K562 (cell line): ENCODE data around the gene DUOXA2. TPM values are rescaled to one million over a fixed set of nuclear protein-coding genes. Genes with fewer than 3 reads are reported as not detected.

Experiments used
- ATAC-seq: fragments of 200-7000 bp; cut with Tn5 transposase; 3 replicates; pipeline ENCODE4 v1.9.1; 2020; ENCODE audit warnings: moderate library complexity
- BruUV-seq: library from RNA; stranded (reverse); fragments of 400-500 nt; replicated peaks from 2 replicates; lab custom pipeline; 2021; lab: Mats Ljungman, UMichigan
- CTCF ChIA-PET: fragments of 300-600 bp; formaldehyde crosslinking; extraction: SDS; loops from one replicate; lab custom pipeline; 2021; ENCODE audit warnings: low intra/inter-chr PET ratio; lab: Yijun Ruan, JAX
- POLR2A ChIA-PET: fragments of 300-600, 350-650 bp; sonication (Branson Sonifier 250); formaldehyde crosslinking; extraction: SDS; loops from one replicate; lab custom pipeline; 2021; ENCODE audit warnings: antibody characterized with exemption, inconsistent platforms; lab: Yijun Ruan, JAX
- DNase-seq, 4 experiments: peaks; one replicate each; pipeline versions ENCODE4 v3.0.0 to v3.0.0-alpha.2; 2011 to 2018; ENCODE audit warnings: low spot score in 3 of 4, mixed read lengths in 3 of 4; ENCODE audit errors: extremely low read depth in 1 of 4
- FAIRE-seq: peaks from 2 replicates; lab custom pipeline; 2011; peaks lifted over from hg19 to GRCh38; lab: Jason Lieb, UNC
- H2AFZ ChIP-seq: 2 replicates; pipeline ENCODE4 v1.6.0; 2011; ENCODE audit warnings: low read depth, low read length, control low read depth, inconsistent platforms
- H3K27ac ChIP-seq: fragments of 200-600 bp; 3 replicates; pipeline ENCODE4 v1.8.0; 2011; ENCODE audit warnings: low read depth, mild to moderate bottlenecking, control low read depth, inconsistent platforms, low read length, moderate library complexity, mixed read lengths; ENCODE audit errors: extremely low read depth
- H3K27me3 ChIP-seq, 2 experiments: fragments of 300-600 bp in 1 of 2; 2 replicates in 1 of 2; 3 replicates in 1 of 2; pipeline versions ENCODE4 v1.6.0 to v1.8.0; 2011; ENCODE audit warnings: inconsistent platforms in 2 of 2, low read length in 2 of 2, mild to moderate bottlenecking in 1 of 2, mixed read lengths in 1 of 2, moderate library complexity in 1 of 2; ENCODE audit not compliant: control insufficient read depth in 2 of 2, insufficient read depth in 2 of 2
- H3K36me3 ChIP-seq: fragments of 300-600 bp; 3 replicates; pipeline ENCODE4 v1.8.0; 2011; ENCODE audit warnings: mild to moderate bottlenecking, low read length, inconsistent platforms; ENCODE audit not compliant: control insufficient read depth, insufficient read depth
- H3K4me1 ChIP-seq, 2 experiments: fragments of 200-600 bp in 1 of 2; replicated peaks in 1 of 2; 2 replicates in 1 of 2; 3 replicates in 1 of 2; pipeline versions ENCODE4 v1.5.1 to v1.8.0; 2011; ENCODE audit warnings: inconsistent platforms in 2 of 2, low read length in 2 of 2, mild to moderate bottlenecking in 1 of 2, mixed read lengths in 1 of 2, moderate library complexity in 1 of 2; ENCODE audit not compliant: control insufficient read depth in 2 of 2, insufficient read depth in 2 of 2
- H3K4me2 ChIP-seq: 2 replicates; pipeline ENCODE4 v1.6.1; 2011; ENCODE audit warnings: low read length, control low read depth, inconsistent platforms, mixed read lengths; ENCODE audit not compliant: insufficient read depth
- H3K4me3 ChIP-seq: fragments of 200-600 bp; sonication (generic), shearing (Covaris generic); 2 replicates; pipeline ENCODE4 v1.5.1; 2016; ENCODE audit warnings: control low read depth, inconsistent platforms
- H3K79me2 ChIP-seq: fragments of 200-600 bp; 3 replicates; pipeline ENCODE4 v1.8.0; 2011; ENCODE audit warnings: low read length, inconsistent platforms; ENCODE audit not compliant: control insufficient read depth, insufficient read depth
- H3K9ac ChIP-seq, 2 experiments: 2 replicates each; pipeline versions ENCODE4 v1.6.0 to v1.6.1; 2011; ENCODE audit warnings: low read depth in 2 of 2, low read length in 2 of 2, control low read depth in 1 of 2, inconsistent platforms in 1 of 2, mild to moderate bottlenecking in 1 of 2, mixed read lengths in 1 of 2; ENCODE audit not compliant: insufficient read depth in 1 of 2
- H3K9me1 ChIP-seq: one replicate; pipeline ENCODE4 v1.6.0; 2011; ENCODE audit warnings: inconsistent platforms, mild to moderate bottlenecking, low read length, moderate library complexity; ENCODE audit not compliant: control insufficient read depth, insufficient read depth
- H3K9me3 ChIP-seq: replicated peaks from 2 replicates; pipeline ENCODE4 v1.5.1; 2011; ENCODE audit warnings: low read depth, low read length, inconsistent platforms; ENCODE audit not compliant: control insufficient read depth, insufficient read depth
- H4K20me1 ChIP-seq: replicated peaks from 2 replicates; pipeline ENCODE4 v1.6.1; 2011; ENCODE audit warnings: low read length, inconsistent platforms, mixed read lengths; ENCODE audit not compliant: control insufficient read depth, insufficient read depth
- E2F3 ChIP-seq: fragments of 250-450 bp; sonication (Bioruptor Pico); IDR thresholded peaks from 2 replicates; pipeline ENCODE4 v1.4.0; 2020; ENCODE audit warnings: mild to moderate bottlenecking
- ERF ChIP-seq: fragments of 450-650 bp; formaldehyde crosslinking; IDR thresholded peaks from 2 replicates; pipeline ENCODE4 v1.4.0; 2020; ENCODE audit warnings: mild to moderate bottlenecking, mixed read lengths
- EZH2 ChIP-seq: IDR thresholded peaks from 2 replicates; pipeline ENCODE4 v1.6.1; 2012; ENCODE audit warnings: low read depth, mild to moderate bottlenecking, inconsistent platforms, low read length, borderline replicate concordance
- KLF13 ChIP-seq: fragments of 450-650 bp; IDR thresholded peaks from 2 replicates; pipeline ENCODE4 v1.6.1; 2016; ENCODE audit warnings: missing genetic modification characterization, low read depth, mild to moderate bottlenecking, missing compliant biosample characterization, moderate library complexity, borderline replicate concordance
- MLX ChIP-seq, 2 experiments: fragments of 450-650 bp in 1 of 2; sonication (generic) in 1 of 2; formaldehyde crosslinking; conservative IDR thresholded peaks; 2 replicates each; pipeline versions ENCODE4 v1.4.0 to v1.8.1; 2020 to 2022; ENCODE audit warnings: mild to moderate bottlenecking in 1 of 2, missing genetic modification reagents in 1 of 2
- MTF1 ChIP-seq: fragments of 250-450 bp; sonication (Bioruptor Pico); IDR thresholded peaks from 2 replicates; pipeline ENCODE4 v1.9.0; 2021; ENCODE audit warnings: moderate library complexity, mild to moderate bottlenecking, inconsistent platforms, borderline replicate concordance
- SPI1 ChIP-seq: IDR thresholded peaks from 2 replicates; pipeline ENCODE4 v1.6.1; 2011; ENCODE audit warnings: low read depth, low read length, control low read depth, borderline replicate concordance
- SREBF2 ChIP-seq: sonication (generic); formaldehyde crosslinking; IDR thresholded peaks from 2 replicates; pipeline ENCODE4 v1.4.0; 2020; ENCODE audit warnings: mild to moderate bottlenecking, missing genetic modification reagents
- TCF3 ChIP-seq: sonication (generic); formaldehyde crosslinking; IDR thresholded peaks from 2 replicates; pipeline ENCODE4 v1.4.0; 2020; ENCODE audit warnings: mild to moderate bottlenecking, missing genetic modification reagents
- ZKSCAN8 ChIP-seq: fragments of 200-800 bp; sonication (Bioruptor generic); IDR thresholded peaks from 2 replicates; pipeline ENCODE4 v1.6.1; 2016; ENCODE audit warnings: missing genetic modification characterization, missing compliant biosample characterization
- ZNF695 ChIP-seq: fragments of 450-650 bp; formaldehyde crosslinking; IDR thresholded peaks from 2 replicates; pipeline ENCODE4 v1.4.0; 2020; ENCODE audit warnings: mild to moderate bottlenecking, moderate library complexity
- whole genome bisulfite sequencing: fragments of 100-300 bp; shearing (Covaris generic); methylation state at CpG from one replicate; pipeline ENCODE4 v1.1.6; 2016; ENCODE audit warnings: low coverage, mixed read lengths; ENCODE audit not compliant: insufficient coverage; ENCODE audit errors: missing lambda C conversion rate; 5-methylcytosine and 5-hydroxymethylcytosine counted together
- in situ Hi-C: fragments of 300-500 bp; cut with MboI; formaldehyde crosslinking; loops from 4 replicates; pipeline ENCODE4 v1.15.0; 2018; ENCODE audit warnings: inconsistent platforms, mixed read lengths
- intact Hi-C: fragments of 100-400 bp; cut with micrococcal nuclease; formaldehyde crosslinking; loops from 2 replicates; pipeline ENCODE4 v1.14.2; 2022
- polyA plus RNA-seq, 8 experiments: library from polyadenylated mRNA; depleted of rRNA in 4 of 8; stranded (reverse) in 5 of 8; unstranded in 3 of 8; fragments of >200 nt; fragmentation: Nextera tagmentation in 2 of 8; fragmentation: Illumina TruSeq in 1 of 8; extraction: Ambion mirVana in 2 of 8; extraction: Trizol in 1 of 8; gene quantifications; 2 replicates each; pipeline versions ENCODE4 v1.2.1 to v1.2.3, GENCODE V29; 2011 to 2014; ENCODE audit warnings: inconsistent platforms in 1 of 8, missing spikeins in 1 of 8
- total RNA-seq, 7 experiments: library from RNA; depleted of rRNA in 6 of 7; stranded (reverse); fragments of >200 nt in 6 of 7; fragmentation: Illumina TruSeq in 2 of 7; extraction: Trizol in 2 of 7; gene quantifications; 2 replicates each; pipeline versions ENCODE4 v1.2.1 to v1.2.3, GENCODE V29; 2011 to 2021; ENCODE audit warnings: low replicate concordance in 1 of 7

Gene DUOXA2
- total and polyA plus RNA-seq, 9 of the 15 experiments (the other 6 are each of a cell fraction or from before 2014, with no cell fraction given) = not detected

GRCh38 chr15:45132844-45133560 lies 18.9 kb downstream of the DUOXA2 start:
- Histone ChIP-seq H3K27ac (no peak overlapping the region), H3K9me1 (no peaks in the 10 kb centered on the region), H4K20me1 (no peaks in the 10 kb centered on the region), H3K9me3 (no peaks in the 10 kb centered on the region), H3K79me2 (no peaks in the 10 kb centered on the region), H3K4me2 (no peak overlapping the region), H2AFZ (no peak overlapping the region), H3K9ac (no peak overlapping the region), H3K36me3 (no peaks in the 10 kb centered on the region), H3K4me3 (no peak overlapping the region), H3K4me1 (peaks cover 0 to 14% of the 10 kb centered on the region in 2 experiments; a peak in 2 of 5 replicates), H3K27me3 (peaks cover 28 to 46% of the 10 kb centered on the region in 2 experiments)
- ATAC-seq (no peak), FAIRE-seq (no peak), DNase-seq (no peak)
- intact Hi-C loops (no loop called here), in situ Hi-C loops (no loop called here)
- no TSS peak for BruUV-seq
- ChIA-PET POLR2A (interaction anchor here (0.6 kb wide), 1 partner anchor 109 kb away, joined by 3 read pairs; no protein-coding TSS in a partner anchor), CTCF (no interaction called here)
- 5% methylated on average over 3 of the region's 3 CpGs for WGBS
- no peak for TF ChIP-seq SREBF2 (CRISPR knock-in tag)
- TF ChIP-seq E2F3 (CRISPR knock-in tag) = no peak
- no peak for TF ChIP-seq ERF (CRISPR knock-in tag)
- no peak for TF ChIP-seq SPI1
- no peak for TF ChIP-seq MTF1 (CRISPR knock-in tag)
- no peak for TF ChIP-seq KLF13 (tag)
- TF ChIP-seq MLX (CRISPR knock-in tag; conservative IDR thresholded peaks at IDR 0.05) = no peak
- TF ChIP-seq ZNF695 (CRISPR knock-in tag) = no peak
- no peak for TF ChIP-seq EZH2
- TF ChIP-seq ZKSCAN8 (CRISPR knock-in tag) = no peak
- TF ChIP-seq TCF3 (CRISPR knock-in tag) = no peak
